OCI-LY7 (cell line): ENCODE data around the gene ZNF667.

Experiments
- CTCF ChIP-seq: fragments of 200-600 bp; sonication (generic); conservative IDR thresholded peaks from 2 replicates; pipeline ENCODE4 v1.5.1; 2014; ENCODE audit warnings: mild to moderate bottlenecking, antibody characterized with exemption, low read length, moderate library complexity, mixed read lengths
- EZH2phosphoT487 ChIP-seq: fragments of 200-600 bp; sonication (generic); IDR thresholded peaks from 2 replicates; pipeline ENCODE4 v1.6.1; 2018; ENCODE audit warnings: low read depth, borderline replicate concordance, mild to moderate bottlenecking, mixed run types, antibody characterized with exemption, low read length, moderate library complexity, mixed read lengths

- TF ChIP-seq CTCF: no peak
- TF ChIP-seq EZH2phosphoT487: no peak
These were observed 78.3 kb downstream of the ZNF667 start for GRCh38 chr19:56398809-56399208.
